ENCODE measurements around the gene LRWD1.

DNA sequence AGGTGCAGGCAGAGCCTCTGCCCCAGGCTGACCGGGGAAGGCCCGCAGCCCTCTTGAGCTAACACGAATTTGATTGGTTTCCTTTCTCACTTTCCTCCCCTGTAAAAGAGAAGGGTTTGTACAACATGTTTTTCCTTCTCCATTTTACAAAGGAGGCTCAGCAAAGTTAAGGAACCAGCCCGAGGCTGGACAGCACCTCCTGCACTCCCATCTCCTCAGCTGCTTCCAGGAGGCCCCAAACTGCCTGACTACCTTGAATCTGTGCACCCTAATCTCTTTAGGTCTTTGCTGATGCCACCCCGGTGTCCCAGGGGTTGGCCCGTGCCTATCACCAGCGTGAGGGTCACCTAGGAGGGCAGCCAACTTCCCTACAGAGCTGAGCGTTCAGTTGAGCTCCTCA is 4.3 kb upstream of the LRWD1 start:
- TF ChIP-seq, protein P1, sequence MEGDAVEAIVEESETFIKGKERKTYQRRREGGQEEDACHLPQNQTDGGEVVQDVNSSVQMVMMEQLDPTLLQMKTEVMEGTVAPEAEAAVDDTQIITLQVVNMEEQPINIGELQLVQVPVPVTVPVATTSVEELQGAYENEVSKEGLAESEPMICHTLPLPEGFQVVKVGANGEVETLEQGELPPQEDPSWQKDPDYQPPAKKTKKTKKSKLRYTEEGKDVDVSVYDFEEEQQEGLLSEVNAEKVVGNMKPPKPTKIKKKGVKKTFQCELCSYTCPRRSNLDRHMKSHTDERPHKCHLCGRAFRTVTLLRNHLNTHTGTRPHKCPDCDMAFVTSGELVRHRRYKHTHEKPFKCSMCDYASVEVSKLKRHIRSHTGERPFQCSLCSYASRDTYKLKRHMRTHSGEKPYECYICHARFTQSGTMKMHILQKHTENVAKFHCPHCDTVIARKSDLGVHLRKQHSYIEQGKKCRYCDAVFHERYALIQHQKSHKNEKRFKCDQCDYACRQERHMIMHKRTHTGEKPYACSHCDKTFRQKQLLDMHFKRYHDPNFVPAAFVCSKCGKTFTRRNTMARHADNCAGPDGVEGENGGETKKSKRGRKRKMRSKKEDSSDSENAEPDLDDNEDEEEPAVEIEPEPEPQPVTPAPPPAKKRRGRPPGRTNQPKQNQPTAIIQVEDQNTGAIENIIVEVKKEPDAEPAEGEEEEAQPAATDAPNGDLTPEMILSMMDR (IDR thresholded peaks at IDR 0.05) = no peak
- TF ChIP-seq POLR2AphosphoS5 (IDR thresholded peaks at IDR 0.05) = no peak
